ENCODE measurements around the gene SIRPA. TPM values are rescaled to one million over a fixed set of nuclear protein-coding genes. Genes with fewer than 3 reads are reported as not detected.

SIRPA gene
- total RNA-seq, 2 donors from 2014 or later = 5.1 to 6.3 TPM

GRCh38 chr20:1879934-1880333 is 15.3 kb upstream of the SIRPA start:
- Histone ChIP-seq H3K36me3 (ENCODE audit: control insufficient read depth, insufficient read depth, low read length) (no peaks in the 10 kb centered on the region), H3K27ac (ENCODE audit: low read depth, low read length) (no peak overlapping the region), H3K27me3 (ENCODE audit: control insufficient read depth, insufficient read depth, low read length, poor library complexity, severe bottlenecking) (no peaks in the 10 kb centered on the region), H3K4me3 (ENCODE audit: low read length) (no peak overlapping the region), H3K9ac (ENCODE audit: extremely low read depth, low read length, poor library complexity, severe bottlenecking) (no peak overlapping the region), H3K9me3 (ENCODE audit: control insufficient read depth, low read length) (no peaks in the 10 kb centered on the region), H3K4me1 (ENCODE audit: control insufficient read depth, insufficient read depth, low read length) (no peaks in the 10 kb centered on the region)
- no peak for TF ChIP-seq CTCF (conservative IDR thresholded peaks at IDR 0.05)
- Mint-ChIP-seq H3K9me3 (peaks cover 3% of the 10 kb centered on the region), H3K4me3 (no peak overlapping the region), H3K27me3 (ENCODE audit: insufficient read depth) (peaks cover 13% of the 10 kb centered on the region), H3K36me3 (ENCODE audit: low read depth) (no peaks in the 10 kb centered on the region), H3K4me1 (peaks cover 1% of the 10 kb centered on the region), H3K27ac (no peak overlapping the region)
- DNase-seq = no peak
- WGBS, 2 experiments (ENCODE audit: insufficient coverage in 1 of 2, insufficient read length in 1 of 2) = 77 to 85% methylated on average over 3 to 4 of the region's 4 CpGs

- Mint-ChIP-seq H3K27me3 (ENCODE audit: insufficient read depth) (peaks cover 14% of the 10 kb centered on the region), H3K36me3 (ENCODE audit: low read depth) (no peaks in the 10 kb centered on the region), H3K4me3 (no peak overlapping the region), H3K4me1 (peaks cover 1% of the 10 kb centered on the region), H3K9me3 (peaks cover 3% of the 10 kb centered on the region), H3K27ac (no peak overlapping the region)
- no peaks in the 10 kb centered on the region for H3K4me1 ChIP-seq (ENCODE audit: control insufficient read depth, insufficient read depth, low read length)
- no peaks in the 10 kb centered on the region for H3K27me3 ChIP-seq (ENCODE audit: control insufficient read depth, insufficient read depth, low read length, poor library complexity, severe bottlenecking)
- no peak overlapping the region for H3K27ac ChIP-seq (ENCODE audit: low read depth, low read length)
- no peak overlapping the region for H3K4me3 ChIP-seq (ENCODE audit: low read length)
- no peaks in the 10 kb centered on the region for H3K36me3 ChIP-seq (ENCODE audit: control insufficient read depth, insufficient read depth, low read length)
- TF ChIP-seq CTCF (conservative IDR thresholded peaks at IDR 0.05) = no peak
- no peaks in the 10 kb centered on the region for H3K9me3 ChIP-seq (ENCODE audit: control insufficient read depth, low read length)
- WGBS, 2 experiments (ENCODE audit: insufficient coverage in 1 of 2, insufficient read length in 1 of 2) = 92 to 93% methylated on average over 6 of the region's 6 CpGs
- H3K9ac ChIP-seq (ENCODE audit: extremely low read depth, low read length, poor library complexity, severe bottlenecking) = no peak overlapping the region
- DNase-seq = no peak
Observed at GRCh38 chr20:1880529-1881239, 14.5 kb upstream of the SIRPA start.

- Histone ChIP-seq H3K9me3 (ENCODE audit: control insufficient read depth, low read length) (no peaks in the 10 kb centered on the region), H3K27me3 (ENCODE audit: control insufficient read depth, insufficient read depth, low read length, poor library complexity, severe bottlenecking) (no peaks in the 10 kb centered on the region), H3K27ac (ENCODE audit: low read depth, low read length) (no peak overlapping the region), H3K4me3 (ENCODE audit: low read length) (no peak overlapping the region), H3K4me1 (ENCODE audit: control insufficient read depth, insufficient read depth, low read length) (no peaks in the 10 kb centered on the region), H3K36me3 (ENCODE audit: control insufficient read depth, insufficient read depth, low read length) (no peaks in the 10 kb centered on the region), H3K9ac (ENCODE audit: extremely low read depth, low read length, poor library complexity, severe bottlenecking) (no peak overlapping the region)
- Mint-ChIP-seq H3K9me3 (peaks cover 3% of the 10 kb centered on the region), H3K36me3 (ENCODE audit: low read depth) (no peaks in the 10 kb centered on the region), H3K27me3 (ENCODE audit: insufficient read depth) (peaks cover 19% of the 10 kb centered on the region), H3K27ac (no peak overlapping the region), H3K4me3 (no peak overlapping the region), H3K4me1 (peaks cover 1% of the 10 kb centered on the region)
- WGBS, 2 experiments (ENCODE audit: insufficient coverage in 1 of 2, insufficient read length in 1 of 2) = 85 to 87% methylated on average over 8 to 12 of the region's 12 CpGs
- no peak for TF ChIP-seq CTCF (conservative IDR thresholded peaks at IDR 0.05)
- no peak for DNase-seq
Observed at GRCh38 chr20:1881240-1881835, 13.9 kb upstream of the SIRPA start.

All from endodermal cell (in vitro differentiated cells).